Colon (tissue), 2 donors: ENCODE results near the gene SHISAL1.

Experiments used
- FAIRE-seq: peaks from 2 replicates; lab custom pipeline; 2012; peaks lifted over from hg19 to GRCh38; lab: Jason Lieb, UNC
- donor health status: control.
- donor health status: control.

Gene SHISAL1

DNA sequence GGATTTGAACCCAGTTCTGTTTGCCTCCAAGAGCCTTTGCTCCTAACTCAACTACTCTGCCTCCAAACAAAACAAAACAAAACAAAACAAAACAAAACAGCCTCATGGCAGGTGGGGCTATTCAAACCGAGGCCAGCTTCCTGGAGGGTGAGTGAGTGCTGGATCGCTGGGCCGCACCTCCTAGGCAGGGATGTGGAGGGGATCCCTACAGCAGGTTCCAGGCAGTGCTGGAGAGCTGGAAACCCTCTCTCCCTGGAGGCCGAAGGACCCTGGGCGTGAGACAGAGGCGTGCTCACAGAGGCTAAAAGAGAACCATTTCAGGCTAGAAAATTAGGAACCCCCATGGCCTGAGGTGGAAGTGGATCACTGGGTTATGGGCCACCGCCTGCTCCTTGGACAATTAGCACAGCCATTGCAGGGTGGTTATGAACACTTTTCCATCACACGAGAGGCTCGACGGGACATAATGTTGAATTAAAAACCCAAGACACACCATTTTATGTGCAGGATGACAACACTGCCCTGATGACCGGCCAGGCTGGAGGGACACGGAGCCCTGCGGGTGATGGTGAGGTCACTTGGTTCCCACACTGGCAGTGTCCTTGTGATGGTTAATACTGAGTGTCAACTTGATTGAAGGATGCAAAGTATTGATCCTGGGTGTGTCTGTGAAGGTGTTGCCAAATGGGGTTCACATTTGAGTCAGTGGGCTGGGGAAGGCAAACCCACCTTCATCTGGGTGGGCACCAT is 35.2 kb downstream of the SHISAL1 start:
- no peak for FAIRE-seq

DNA sequence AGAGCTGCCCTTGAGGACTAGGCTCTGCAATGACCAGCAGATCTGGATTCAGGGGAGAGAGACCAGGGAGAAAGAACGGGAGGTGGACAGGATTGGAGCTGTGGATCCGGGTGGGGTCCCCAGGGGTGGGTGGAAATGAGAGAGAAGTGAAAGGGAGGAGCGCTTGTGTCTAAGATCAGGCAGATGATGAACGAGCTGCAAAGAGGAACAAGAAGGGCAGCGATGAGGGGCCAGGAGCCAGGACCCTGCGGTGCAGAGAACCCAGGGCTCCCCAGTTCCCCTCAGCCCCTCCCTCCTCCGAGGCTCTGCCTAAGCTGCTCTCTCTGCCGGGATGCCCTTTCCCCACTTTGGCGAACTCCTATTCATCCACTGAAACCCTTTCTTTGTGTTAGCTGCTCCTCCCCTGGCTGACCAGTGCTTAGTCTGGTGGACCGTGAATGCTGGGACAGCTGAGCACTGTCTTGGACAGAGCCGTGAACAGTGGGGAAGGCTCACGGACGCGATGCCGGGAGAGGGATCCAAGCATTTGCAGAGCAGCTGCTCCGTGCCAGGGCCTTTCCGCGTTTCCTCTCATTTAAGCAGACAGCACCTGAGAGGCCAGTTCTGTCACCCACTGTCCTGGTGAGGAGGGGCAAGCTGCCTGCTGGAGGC is 35.9 kb downstream of the SHISAL1 start:
- no peak for FAIRE-seq

DNA sequence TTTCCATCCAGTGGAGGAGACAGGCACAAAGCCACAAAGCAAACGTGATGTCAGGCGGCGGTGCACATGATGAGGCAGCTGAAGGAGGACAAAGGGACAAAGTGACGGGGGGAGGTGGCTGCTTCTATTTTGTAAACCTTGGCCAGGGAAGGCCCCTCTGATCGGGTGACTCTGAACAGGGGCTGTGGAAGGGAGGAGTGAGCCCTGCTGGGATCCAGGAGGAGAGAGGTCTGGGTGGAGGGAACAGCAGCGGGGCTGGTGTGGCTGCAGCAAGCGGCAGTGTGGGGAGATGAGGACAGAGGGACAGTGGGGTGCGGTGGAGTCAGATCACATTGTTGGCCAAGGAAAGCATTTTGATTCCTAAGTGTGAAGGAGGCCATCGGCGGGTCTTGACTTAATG is 36.7 kb downstream of the SHISAL1 start:
- no peak for FAIRE-seq

DNA sequence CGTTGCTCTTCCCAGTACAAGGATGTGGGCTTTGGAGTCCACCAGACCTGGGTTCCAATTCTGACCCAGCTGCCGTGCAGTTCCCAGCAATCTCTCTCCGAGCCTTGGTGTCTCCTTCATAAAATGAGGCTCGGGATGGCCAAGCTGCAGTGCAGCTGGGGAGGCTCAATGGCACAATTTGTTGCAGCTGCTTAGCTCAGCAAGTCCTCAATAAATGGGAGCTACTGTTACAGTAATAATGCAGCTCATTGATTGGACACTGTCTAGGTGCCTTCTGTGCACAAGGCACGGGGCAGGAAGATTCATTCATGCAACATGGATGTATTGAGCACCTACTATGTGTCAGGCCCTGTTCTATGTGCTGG is 37.1 kb downstream of the SHISAL1 start:
- FAIRE-seq: no peak

DNA sequence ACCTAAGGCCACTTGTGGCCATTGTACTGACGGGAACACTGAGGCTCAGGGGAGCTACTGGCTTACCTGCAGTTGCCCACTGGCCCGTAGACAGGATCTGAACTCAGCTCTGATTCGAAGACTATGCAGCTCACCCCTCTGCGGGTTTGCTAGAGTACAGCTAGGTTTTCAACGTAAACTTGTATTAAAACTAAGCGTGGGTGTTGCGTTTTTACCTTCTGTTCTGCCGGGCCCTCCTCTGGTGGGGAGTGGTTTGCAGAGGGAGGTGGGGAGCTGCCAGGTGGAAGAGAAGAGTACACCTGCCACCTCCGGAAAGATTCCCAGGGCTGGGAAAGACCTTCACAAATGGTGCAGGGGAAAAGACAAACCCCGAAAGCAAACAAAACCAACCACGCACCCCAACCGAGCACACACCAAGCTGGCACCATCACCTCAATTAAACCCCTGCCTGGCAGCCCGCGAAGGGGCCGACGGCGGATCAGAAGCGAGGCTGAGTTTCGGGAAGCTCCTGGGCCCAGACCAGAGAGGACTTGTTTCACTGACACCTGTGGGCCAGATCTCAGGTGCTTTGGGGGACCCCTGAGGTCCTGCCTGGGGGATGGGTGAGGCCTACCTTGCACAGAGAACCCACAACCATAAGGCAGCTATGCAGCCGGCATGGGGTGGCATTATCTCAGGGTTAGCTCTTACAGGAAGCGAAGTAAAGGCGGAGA is 37.7 kb downstream of the SHISAL1 start:
- no peak for FAIRE-seq

DNA sequence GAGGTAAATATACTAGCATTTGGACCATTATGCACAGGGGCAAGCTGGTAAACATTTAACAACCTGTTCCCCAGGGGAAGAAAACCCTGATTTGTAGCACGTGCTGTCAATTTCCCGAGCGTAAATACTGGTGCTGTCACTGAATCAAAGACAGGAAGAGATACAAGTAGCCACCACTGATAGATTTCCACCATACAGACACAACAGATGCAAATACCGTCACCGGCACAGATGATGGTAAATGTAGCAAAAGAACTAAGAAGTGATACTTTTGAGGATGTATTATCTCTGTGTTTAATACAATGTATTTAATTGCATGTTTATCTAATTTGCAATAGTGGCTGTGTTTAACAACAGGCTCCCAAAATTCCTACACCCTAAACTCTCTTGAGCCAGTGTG is 39.6 kb downstream of the SHISAL1 start:
- FAIRE-seq: no peak

DNA sequence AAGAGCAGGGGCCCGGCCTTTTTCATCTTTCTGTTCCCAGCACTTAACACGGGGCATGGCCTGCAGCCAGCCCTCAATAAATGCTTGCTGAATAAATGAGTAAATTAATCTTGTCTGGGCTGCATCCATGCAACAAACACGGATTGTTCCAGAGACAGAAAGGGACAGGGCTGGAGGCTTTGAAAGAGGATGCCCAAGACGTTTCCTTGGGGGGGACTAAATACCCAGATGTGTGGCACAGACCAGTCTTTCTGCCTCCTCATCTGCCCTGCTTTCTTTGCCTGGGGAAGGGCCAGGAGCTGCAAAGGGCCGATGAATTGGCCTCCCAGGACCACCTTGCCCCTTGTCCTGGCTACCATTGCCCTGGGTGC is 40.4 kb downstream of the SHISAL1 start:
- no peak for FAIRE-seq

DNA sequence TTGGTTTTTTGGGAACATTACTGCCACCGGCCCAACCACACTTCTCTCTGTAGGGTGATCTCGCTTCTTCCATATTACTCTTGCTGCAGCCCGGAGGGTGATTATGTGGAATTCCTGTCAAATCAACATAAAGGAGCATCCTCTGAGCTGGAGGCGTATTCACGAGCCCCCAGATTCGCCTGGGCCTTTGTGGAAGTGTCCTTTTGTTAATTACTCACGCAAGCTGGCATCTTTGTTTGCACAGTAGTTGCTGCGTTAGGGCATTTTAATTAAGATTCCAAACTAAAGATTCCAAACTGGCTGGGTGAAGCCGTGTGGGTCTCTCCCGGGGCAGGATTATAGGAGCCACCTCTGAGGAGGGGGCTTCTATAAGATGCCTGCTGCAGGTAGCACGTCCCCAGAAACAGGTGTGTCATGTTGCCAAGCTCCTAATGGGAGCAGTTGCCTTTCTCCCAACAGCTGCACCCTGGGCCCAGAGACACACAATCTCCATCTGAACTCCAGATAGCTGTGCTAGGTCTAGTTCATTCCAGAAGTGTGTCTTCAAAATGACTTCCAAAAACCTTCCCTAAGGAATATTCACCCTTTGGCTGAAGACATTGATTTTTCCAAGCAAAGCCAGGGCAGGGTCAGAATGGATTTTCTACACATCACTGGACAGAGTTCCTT is 40.9 kb downstream of the SHISAL1 start:
- FAIRE-seq: no peak

DNA sequence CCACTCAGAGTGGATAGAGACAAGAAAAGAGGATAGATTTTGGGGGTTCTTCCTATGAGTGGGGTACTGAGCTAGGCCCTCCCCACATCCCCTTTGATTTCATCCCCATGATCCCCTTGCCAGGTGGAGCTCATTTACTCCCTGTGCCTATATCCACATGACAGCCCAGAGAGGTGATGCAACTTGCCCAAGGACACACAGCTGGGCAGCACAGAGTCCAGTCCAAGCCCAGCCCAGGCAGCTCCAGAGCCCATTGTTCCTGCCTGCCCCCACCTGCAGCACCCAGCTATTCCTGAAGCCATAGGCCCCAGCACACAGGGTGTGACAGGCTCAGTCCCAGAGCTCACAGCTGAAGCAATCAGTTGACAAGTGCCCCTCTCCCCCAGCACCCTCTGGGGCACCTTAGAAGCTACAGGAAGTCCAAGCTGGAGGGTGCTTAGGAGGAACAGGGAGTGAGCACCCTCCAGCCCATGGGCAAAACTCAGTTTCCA is 41.7 kb downstream of the SHISAL1 start:
- no peak for FAIRE-seq

DNA sequence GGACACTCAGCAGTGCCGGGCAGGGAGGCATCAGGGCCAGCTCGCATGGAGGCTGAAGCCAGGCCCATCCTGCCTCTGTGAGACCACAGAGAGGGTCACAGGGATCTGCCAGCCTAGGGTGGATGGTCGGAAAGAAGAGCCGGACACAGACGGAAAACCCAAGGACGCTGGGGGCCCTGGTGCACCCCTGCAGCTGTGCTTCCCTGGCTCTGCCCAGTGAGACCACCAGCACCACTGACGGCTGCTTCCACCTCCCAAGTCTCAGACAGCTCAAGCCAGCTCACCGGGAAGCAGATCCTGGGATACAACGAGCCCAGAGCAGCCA is 42.2 kb downstream of the SHISAL1 start:
- no peak for FAIRE-seq

DNA sequence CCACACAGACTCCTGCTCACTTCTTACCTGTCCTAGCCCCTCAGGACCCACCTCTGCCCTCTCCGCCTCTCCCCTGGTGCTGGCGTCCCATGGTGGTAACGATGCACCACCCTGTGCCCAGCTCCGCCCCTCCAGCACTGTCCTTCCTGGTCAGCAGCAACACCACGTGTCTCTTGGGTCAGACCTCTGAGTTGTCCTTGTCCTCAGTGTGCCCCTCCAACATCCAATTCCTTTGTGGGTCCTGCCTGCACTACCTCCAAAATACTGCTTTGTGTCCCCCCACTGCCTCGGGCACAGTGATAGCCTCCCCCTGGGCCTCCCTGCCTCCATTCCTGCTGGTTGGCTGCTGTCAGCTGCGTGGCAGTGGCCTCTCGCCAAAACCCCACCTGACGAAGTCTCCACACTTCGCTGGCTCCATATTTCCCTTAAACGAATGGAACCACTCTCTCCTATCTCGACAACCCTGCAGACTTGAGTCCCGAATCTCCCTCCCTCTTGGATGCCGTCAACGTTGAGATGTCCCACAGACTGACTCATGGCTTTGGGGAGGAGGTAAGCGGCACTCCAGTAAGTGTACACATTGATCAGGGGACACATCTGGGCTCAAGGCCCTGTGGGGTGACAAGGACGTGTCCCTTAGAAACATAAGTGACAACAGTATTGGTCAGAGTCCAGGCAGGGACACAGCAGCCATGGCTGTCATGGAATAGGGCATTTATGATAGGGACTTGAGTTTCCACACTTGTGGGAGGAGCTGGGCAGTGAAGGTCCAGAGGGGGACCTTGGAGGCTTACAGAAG is 42.8 kb downstream of the SHISAL1 start:
- FAIRE-seq: no peak

DNA sequence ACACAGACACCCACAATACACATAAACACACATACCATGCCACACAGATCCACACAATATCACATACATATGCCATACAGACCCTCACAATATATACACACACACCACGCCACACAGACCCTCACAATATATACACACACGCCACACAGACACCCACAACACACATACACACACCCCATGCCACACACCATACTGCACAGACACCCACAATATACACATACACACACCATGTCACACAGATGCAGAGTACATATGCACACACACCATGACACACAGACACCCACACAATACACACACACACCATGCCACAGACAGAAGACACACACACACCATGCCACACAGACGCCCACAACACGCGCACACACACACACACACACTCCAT is 43.6 kb downstream of the SHISAL1 start:
- FAIRE-seq: no peak

DNA sequence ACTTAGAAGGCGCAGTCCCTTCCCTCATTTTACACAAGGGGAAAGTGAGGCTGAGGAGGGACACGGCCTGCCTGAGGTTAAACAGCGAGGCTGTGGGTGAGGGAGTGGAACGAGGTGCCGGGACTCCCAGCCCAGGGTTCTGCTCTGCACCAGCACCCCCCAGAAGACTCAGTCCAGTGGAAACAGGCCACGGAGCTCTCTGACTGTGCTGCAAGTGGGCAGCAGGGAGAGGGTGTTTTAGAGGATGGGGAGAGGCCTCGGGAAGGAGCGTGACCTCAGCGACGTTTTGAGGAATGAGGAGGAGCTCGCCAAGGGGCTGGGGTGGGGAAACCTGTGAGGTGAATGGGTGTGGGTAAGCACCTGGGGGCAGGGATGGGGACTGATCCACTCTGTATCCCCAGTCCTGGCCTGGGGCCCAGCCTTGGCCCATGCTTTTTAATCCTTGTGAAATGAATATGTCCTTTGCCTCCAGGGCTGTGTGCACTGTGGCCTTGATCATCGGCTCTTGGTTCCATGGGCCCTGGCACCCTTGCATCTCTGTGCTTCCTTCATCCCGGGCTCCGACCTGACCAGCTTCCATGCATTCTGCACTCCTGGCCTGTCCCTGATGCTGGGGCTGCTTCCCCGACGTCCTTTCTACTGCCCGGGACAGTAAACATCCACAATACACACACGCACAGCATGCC is 44.2 kb downstream of the SHISAL1 start:
- no peak for FAIRE-seq

DNA sequence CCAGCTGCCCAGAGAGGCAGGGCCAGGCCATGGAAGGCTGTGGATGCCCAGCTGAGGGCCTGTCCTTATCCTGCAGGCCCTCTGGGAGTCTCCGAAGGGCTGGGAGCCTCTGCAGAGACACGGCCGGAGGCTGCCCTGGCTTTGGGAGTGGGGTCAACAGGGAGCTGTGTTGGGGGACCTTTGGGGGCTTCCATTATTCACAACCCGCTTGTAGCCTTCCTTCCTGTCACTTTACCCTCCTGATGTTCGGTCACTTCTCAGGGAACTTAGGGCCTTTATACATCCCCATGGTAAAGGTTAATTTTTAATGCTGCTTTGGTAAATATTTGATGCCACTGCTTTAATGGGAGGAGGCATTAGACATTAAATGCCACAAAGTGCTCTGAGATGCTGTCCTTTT is 44.9 kb downstream of the SHISAL1 start:
- no peak for FAIRE-seq

DNA sequence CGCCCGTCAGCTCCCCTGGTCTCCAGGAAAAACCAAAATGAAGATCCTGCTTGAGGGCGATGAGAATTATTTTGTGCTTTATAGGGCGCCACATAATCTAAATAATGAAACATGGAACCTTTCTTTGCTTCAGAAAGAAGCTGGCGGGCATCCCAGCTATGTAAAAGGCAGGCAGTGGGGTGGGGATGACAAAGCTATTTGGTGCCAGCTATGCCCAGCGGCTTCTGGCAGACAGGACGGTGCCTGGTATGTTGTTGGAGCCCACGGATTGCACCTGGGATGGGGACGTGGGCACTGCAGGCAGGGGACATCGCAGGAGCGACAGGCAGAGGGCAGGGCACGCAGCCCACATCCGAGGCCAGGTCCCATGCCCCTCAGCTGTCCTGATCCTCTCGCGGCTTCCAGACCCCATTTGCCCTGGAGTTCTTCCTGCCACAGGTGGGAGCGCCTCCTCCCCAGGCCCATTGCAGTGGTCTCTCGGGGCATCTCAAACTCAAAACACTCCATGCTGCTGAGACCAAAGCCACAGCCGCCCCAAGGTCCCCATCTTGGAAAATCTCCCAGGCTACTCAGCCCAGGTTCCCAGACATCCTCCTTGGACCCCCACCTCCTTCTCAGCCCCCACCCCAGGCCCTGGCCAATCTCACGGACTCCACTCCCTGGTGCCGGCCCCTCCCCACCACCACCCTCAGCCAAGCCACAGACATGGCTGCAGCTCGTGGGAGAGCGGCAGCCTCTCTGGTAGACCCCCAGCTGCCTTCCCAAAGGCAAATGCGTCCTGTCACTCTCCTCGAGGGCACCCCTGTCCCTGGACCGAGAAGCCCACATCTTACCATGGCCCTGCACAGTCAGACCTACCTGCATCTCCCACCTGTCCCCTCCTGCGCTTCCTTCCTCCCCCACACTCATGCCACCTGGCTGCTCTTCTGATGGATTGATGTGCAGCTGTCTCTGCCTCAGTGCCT is 45.7 kb downstream of the SHISAL1 start:
- no peak for FAIRE-seq

DNA sequence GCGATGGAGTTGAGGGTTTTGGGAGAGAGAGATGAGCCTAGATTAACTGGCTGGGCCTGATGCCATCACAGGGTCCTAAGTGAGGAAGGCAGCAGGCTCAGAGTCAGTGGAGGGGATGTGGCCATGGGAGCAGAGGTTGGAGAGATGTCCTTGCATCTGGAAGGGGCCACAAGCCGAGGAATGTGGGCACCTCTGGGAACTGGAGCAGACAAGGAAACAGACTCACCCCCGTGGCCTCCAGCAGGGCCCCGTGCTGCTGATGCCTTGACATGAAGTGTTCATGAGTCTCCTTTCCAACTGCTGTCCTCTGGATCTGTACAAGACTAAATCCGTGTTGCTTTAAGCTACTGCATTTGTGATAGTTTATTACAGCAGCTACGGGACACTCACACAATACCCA is 49.2 kb downstream of the SHISAL1 start:
- no peak for FAIRE-seq

DNA sequence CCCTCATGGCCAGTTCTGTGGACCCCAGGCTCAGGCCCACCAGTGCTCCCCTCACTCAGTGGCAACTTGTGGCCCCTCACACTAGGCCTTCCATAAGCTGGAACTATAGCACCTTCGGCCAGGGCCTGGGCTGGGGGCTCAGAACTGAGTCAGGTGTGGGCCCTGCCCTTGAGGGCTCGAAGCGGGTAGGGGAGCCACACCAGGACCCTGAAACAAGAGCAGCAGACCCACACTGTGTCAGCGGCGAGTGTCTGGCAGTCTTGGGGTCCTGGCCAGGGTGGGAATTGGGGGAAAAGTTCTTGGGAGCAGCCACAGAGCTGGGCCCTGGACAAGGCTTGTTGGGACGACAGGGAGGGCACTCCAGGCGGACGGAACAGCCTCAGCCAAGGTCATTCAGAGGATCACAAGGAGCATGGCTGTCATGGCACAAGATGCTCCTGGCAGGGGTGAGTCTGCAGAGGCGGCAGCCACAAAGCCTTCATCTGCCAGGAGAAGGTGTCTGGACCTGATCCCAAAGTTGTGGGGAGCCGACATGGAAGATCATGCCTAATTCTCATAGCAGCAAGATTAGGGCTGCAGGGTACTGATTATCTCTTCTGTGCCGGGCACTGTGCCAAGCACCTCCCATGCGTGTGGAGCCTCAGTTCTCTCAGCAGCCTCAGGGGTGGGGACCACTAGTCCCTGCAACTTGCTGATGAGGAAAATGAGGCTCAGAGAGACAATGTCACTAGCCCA is 50.7 kb downstream of the SHISAL1 start:
- FAIRE-seq: no peak

DNA sequence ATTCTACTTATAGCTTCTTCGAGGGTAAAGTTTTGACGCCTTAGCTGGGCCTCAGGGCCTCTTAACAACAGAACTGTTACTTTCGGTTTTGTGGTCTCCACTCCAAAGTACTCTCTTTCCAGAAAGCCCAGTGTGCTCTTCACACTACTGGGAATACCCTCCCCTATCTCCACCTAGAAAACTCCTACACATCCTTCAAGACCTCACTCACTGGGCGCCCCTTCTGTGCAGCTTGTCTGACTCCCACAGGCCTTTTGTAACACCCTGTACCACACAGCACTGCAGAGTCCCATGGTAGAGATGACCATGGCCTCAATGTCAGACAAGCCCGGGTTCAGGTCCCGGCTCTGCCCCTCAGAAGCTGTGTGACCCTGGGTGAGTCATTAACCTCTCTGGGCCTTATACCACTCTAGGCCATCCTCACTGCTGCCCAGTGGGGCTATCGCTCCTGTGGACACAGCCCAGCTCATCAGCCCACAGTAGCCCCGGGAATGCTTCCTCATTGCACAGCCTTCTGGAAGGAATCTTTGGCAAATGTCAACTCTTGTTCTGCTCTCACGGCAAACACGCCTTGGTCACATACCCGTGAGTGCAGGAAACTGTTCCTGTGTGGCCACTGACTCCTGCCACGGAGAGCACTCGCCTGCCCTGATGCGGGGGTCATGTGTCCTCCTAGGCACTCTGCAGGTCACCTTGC is 51.4 kb downstream of the SHISAL1 start:
- FAIRE-seq: no peak
